ENCODE results near the gene C10orf95.

Gene C10orf95

GRCh38 chr10:102476466-102477141 lies 25.3 kb upstream of the C10orf95 start:
- Histone ChIP-seq H3K36me3 (ENCODE audit: control insufficient read depth, insufficient read depth, low read length) (peaks cover 2% of the 10 kb centered on the region), H3K9me3 (ENCODE audit: control insufficient read depth, low read length) (no peaks in the 10 kb centered on the region), H3K9ac (ENCODE audit: low read length) (no peak overlapping the region), H3K4me3 (ENCODE audit: low read length) (no peak overlapping the region), H3K27me3 (ENCODE audit: control insufficient read depth, insufficient read depth, low read length) (no peaks in the 10 kb centered on the region), H3K4me1 (ENCODE audit: control insufficient read depth, insufficient read depth, low read length) (no peaks in the 10 kb centered on the region)

GRCh38 chr10:102475451-102476040 lies 24.2 kb upstream of the C10orf95 start:
- no peak overlapping the region for H3K9ac ChIP-seq (ENCODE audit: low read length)

GRCh38 chr10:102473445-102474331 lies 22.3 kb upstream of the C10orf95 start:
- no peaks in the 10 kb centered on the region for H3K36me3 ChIP-seq (ENCODE audit: control insufficient read depth, insufficient read depth, low read length)
- no peaks in the 10 kb centered on the region for H3K9me3 ChIP-seq (ENCODE audit: control insufficient read depth, low read length)
- no peaks in the 10 kb centered on the region for H3K4me1 ChIP-seq (ENCODE audit: control insufficient read depth, insufficient read depth, low read length)
- no peak overlapping the region for H3K4me3 ChIP-seq (ENCODE audit: low read length)
- no peak overlapping the region for H3K9ac ChIP-seq (ENCODE audit: low read length)
- H3K27me3 ChIP-seq (ENCODE audit: control insufficient read depth, insufficient read depth, low read length), result no peaks in the 10 kb centered on the region

More at GRCh38 chr10:102475451-102476040, 24.2 kb upstream of the C10orf95 start:
- Histone ChIP-seq H3K4me1 (ENCODE audit: control insufficient read depth, insufficient read depth, low read length) (no peaks in the 10 kb centered on the region), H3K27me3 (ENCODE audit: control insufficient read depth, insufficient read depth, low read length) (no peaks in the 10 kb centered on the region), H3K36me3 (ENCODE audit: control insufficient read depth, insufficient read depth, low read length) (no peaks in the 10 kb centered on the region), H3K4me3 (ENCODE audit: low read length) (no peak overlapping the region), H3K9me3 (ENCODE audit: control insufficient read depth, low read length) (no peaks in the 10 kb centered on the region)

GRCh38 chr10:102470579-102471546 lies 19.5 kb upstream of the C10orf95 start:
- no peaks in the 10 kb centered on the region for H3K36me3 ChIP-seq (ENCODE audit: control insufficient read depth, insufficient read depth, low read length)
- H3K9ac ChIP-seq (ENCODE audit: low read length), result no peak overlapping the region
- H3K9me3 ChIP-seq (ENCODE audit: control insufficient read depth, low read length), result no peaks in the 10 kb centered on the region
- no peaks in the 10 kb centered on the region for H3K27me3 ChIP-seq (ENCODE audit: control insufficient read depth, insufficient read depth, low read length)
- no peaks in the 10 kb centered on the region for H3K4me1 ChIP-seq (ENCODE audit: control insufficient read depth, insufficient read depth, low read length)
- H3K4me3 ChIP-seq (ENCODE audit: low read length), result no peak overlapping the region

GRCh38 chr10:102468683-102469082 lies 17.3 kb upstream of the C10orf95 start:
- H3K9ac ChIP-seq (ENCODE audit: low read length), result no peak overlapping the region
- H3K4me3 ChIP-seq (ENCODE audit: low read length), result no peak overlapping the region

GRCh38 chr10:102467971-102468438 lies 16.7 kb upstream of the C10orf95 start:
- H3K9me3 ChIP-seq (ENCODE audit: control insufficient read depth, low read length), result no peaks in the 10 kb centered on the region
- no peaks in the 10 kb centered on the region for H3K36me3 ChIP-seq (ENCODE audit: control insufficient read depth, insufficient read depth, low read length)
- H3K4me1 ChIP-seq (ENCODE audit: control insufficient read depth, insufficient read depth, low read length), result no peaks in the 10 kb centered on the region
- peak overlapping the region; percentile 29 for H3K9ac ChIP-seq (ENCODE audit: low read length)
- no peaks in the 10 kb centered on the region for H3K27me3 ChIP-seq (ENCODE audit: control insufficient read depth, insufficient read depth, low read length)
- H3K4me3 ChIP-seq (ENCODE audit: low read length), result peak overlapping the region; percentile 62

More at GRCh38 chr10:102468683-102469082, 17.3 kb upstream of the C10orf95 start:
- H3K36me3 ChIP-seq (ENCODE audit: control insufficient read depth, insufficient read depth, low read length), result no peaks in the 10 kb centered on the region
- H3K27me3 ChIP-seq (ENCODE audit: control insufficient read depth, insufficient read depth, low read length), result no peaks in the 10 kb centered on the region
- H3K9me3 ChIP-seq (ENCODE audit: control insufficient read depth, low read length), result no peaks in the 10 kb centered on the region
- no peaks in the 10 kb centered on the region for H3K4me1 ChIP-seq (ENCODE audit: control insufficient read depth, insufficient read depth, low read length)

- H3K9ac ChIP-seq (ENCODE audit: low read length), result peak overlapping the region; percentile 29
- H3K4me1 ChIP-seq (ENCODE audit: control insufficient read depth, insufficient read depth, low read length), result peaks cover 6% of the 10 kb centered on the region
- H3K36me3 ChIP-seq (ENCODE audit: control insufficient read depth, insufficient read depth, low read length), result no peaks in the 10 kb centered on the region
- no peaks in the 10 kb centered on the region for H3K9me3 ChIP-seq (ENCODE audit: control insufficient read depth, low read length)
- no peak overlapping the region for H3K4me3 ChIP-seq (ENCODE audit: low read length)
- no peaks in the 10 kb centered on the region for H3K27me3 ChIP-seq (ENCODE audit: control insufficient read depth, insufficient read depth, low read length)
Observed at GRCh38 chr10:102467318-102467717, 16.0 kb upstream of the C10orf95 start.

- Histone ChIP-seq H3K4me1 (ENCODE audit: control insufficient read depth, insufficient read depth, low read length) (peaks cover 22% of the 10 kb centered on the region), H3K36me3 (ENCODE audit: control insufficient read depth, insufficient read depth, low read length) (no peaks in the 10 kb centered on the region), H3K27me3 (ENCODE audit: control insufficient read depth, insufficient read depth, low read length) (no peaks in the 10 kb centered on the region), H3K9me3 (ENCODE audit: control insufficient read depth, low read length) (no peaks in the 10 kb centered on the region), H3K9ac (ENCODE audit: low read length) (no peak overlapping the region), H3K4me3 (ENCODE audit: low read length) (no peak overlapping the region)
Observed at GRCh38 chr10:102465466-102465865, 14.1 kb upstream of the C10orf95 start.

- Histone ChIP-seq H3K27me3 (ENCODE audit: control insufficient read depth, insufficient read depth, low read length) (no peaks in the 10 kb centered on the region), H3K4me3 (ENCODE audit: low read length) (no peak overlapping the region), H3K9me3 (ENCODE audit: control insufficient read depth, low read length) (no peaks in the 10 kb centered on the region), H3K9ac (ENCODE audit: low read length) (no peak overlapping the region), H3K36me3 (ENCODE audit: control insufficient read depth, insufficient read depth, low read length) (no peaks in the 10 kb centered on the region), H3K4me1 (ENCODE audit: control insufficient read depth, insufficient read depth, low read length) (peaks cover 22% of the 10 kb centered on the region)
Observed at GRCh38 chr10:102463983-102464382, 12.6 kb upstream of the C10orf95 start.

- H3K4me3 ChIP-seq (ENCODE audit: low read length), result no peak overlapping the region
- H3K4me1 ChIP-seq (ENCODE audit: control insufficient read depth, insufficient read depth, low read length), result peaks cover 22% of the 10 kb centered on the region
- no peaks in the 10 kb centered on the region for H3K9me3 ChIP-seq (ENCODE audit: control insufficient read depth, low read length)
- no peaks in the 10 kb centered on the region for H3K36me3 ChIP-seq (ENCODE audit: control insufficient read depth, insufficient read depth, low read length)
- H3K27me3 ChIP-seq (ENCODE audit: control insufficient read depth, insufficient read depth, low read length), result no peaks in the 10 kb centered on the region
- peak overlapping the region; percentile 13 for H3K9ac ChIP-seq (ENCODE audit: low read length)
Observed at GRCh38 chr10:102462512-102463054, 11.2 kb upstream of the C10orf95 start.

Data from mucosa of stomach (tissue), 1 donor.